Suprapubic skin (tissue), 4 donors: ENCODE data around the gene ASB18. TPM values are rescaled to one million over a fixed set of nuclear protein-coding genes. Genes with fewer than 3 reads are reported as not detected.
"Not testable (repeated sequence)": the region's sequence is repeated elsewhere in the genome, so short reads cannot be mapped to it uniquely, and the experiment has no call there.

ENCODE experiments used
- DNase-seq, 2 donors: peaks; one replicate each; pipeline ENCODE4 v3.0.0-alpha.2; 2019; ENCODE audit warnings: low spot score in 2 of 2
- H3K27ac ChIP-seq: fragments of 200-600 bp; sonication (generic); one replicate; pipeline ENCODE4 v1.5.1; 2019
- H3K27me3 ChIP-seq: fragments of 200-600 bp; sonication (generic); one replicate; pipeline ENCODE4 v1.5.1; 2019
- H3K36me3 ChIP-seq: fragments of 200-600 bp; sonication (generic); one replicate; pipeline ENCODE4 v1.5.1; 2019
- H3K4me1 ChIP-seq: fragments of 200-600 bp; sonication (generic); one replicate; pipeline ENCODE4 v1.5.1; 2019
- H3K4me3 ChIP-seq: fragments of 200-600 bp; sonication (generic); one replicate; pipeline ENCODE4 v1.5.1; 2019; ENCODE audit warnings: mild to moderate bottlenecking
- H3K9me3 ChIP-seq: fragments of 200-600 bp; sonication (generic); one replicate; pipeline ENCODE4 v1.5.1; 2019
- EP300 ChIP-seq: sonication (generic); formaldehyde crosslinking; IDR thresholded peaks from one replicate; pipeline ENCODE4 v1.6.1; 2017; ENCODE audit warnings: antibody characterized with exemption
- POLR2A ChIP-seq, 2 donors: fragments of 450-650 bp; IDR thresholded peaks; one replicate each; pipeline ENCODE4 v1.6.1; 2017; ENCODE audit warnings: antibody characterized with exemption in 2 of 2, mild to moderate bottlenecking in 2 of 2, moderate library complexity in 2 of 2
- POLR2AphosphoS5 ChIP-seq, 3 donors: sonication (generic); formaldehyde crosslinking; IDR thresholded peaks; one replicate each; pipeline ENCODE4 v1.6.1; 2017; ENCODE audit warnings: antibody characterized with exemption in 3 of 3
- WGBS: methylation state at CpG from one replicate; pipeline ENCODE4 v1.1.5; 2018; 5-methylcytosine and 5-hydroxymethylcytosine counted together
- total RNA-seq, 4 donors: library from RNA; depleted of rRNA; stranded (reverse); fragments of >200 nt; gene quantifications; one replicate each; pipeline ENCODE4 v1.1.0, GENCODE V29; 2016
- TF ChIP-seq, protein P1 (sequence below), 2 donors: fragments of 200-600 bp in 1 of 2; fragments of 450-650 bp in 1 of 2; sonication (generic) in 1 of 2; IDR thresholded peaks; one replicate each; pipeline ENCODE4 v1.5.1; 2016 to 2019; ENCODE audit warnings: antibody characterized with exemption in 2 of 2, mild to moderate bottlenecking in 1 of 2, moderate library complexity in 1 of 2

Gene ASB18
- total RNA-seq, 4 donors from 2014 or later, result 0.13 TPM; not detected in 3

DNA sequence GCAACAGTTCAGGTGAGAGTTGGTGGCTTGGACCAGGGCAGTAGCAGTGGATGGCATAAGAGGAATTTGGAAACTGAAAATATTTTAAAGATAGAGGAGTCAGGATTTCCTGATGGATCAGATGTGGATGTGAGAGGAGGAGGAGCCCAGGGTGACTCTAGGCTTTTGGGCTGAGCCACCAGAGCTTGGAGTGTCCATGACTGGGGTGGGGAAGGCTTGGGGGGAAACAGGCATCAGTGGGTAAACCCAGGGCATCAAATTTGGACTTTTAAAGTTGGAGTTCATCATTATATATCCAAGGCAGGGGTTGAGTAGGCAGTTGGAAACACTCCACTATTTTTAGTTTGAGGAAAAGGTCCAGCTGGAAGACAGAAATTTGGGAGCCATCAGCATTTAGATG lies 27.3 kb upstream of the ASB18 start:
- H3K27ac ChIP-seq, result no peak overlapping the region
- no peak for DNase-seq
- no peaks in the 10 kb centered on the region for H3K4me1 ChIP-seq
- no peak overlapping the region for H3K4me3 ChIP-seq
- H3K36me3 ChIP-seq, result no peaks in the 10 kb centered on the region
- H3K27me3 ChIP-seq, result peaks cover 35% of the 10 kb centered on the region
- no peak for TF ChIP-seq POLR2A (IDR thresholded peaks at IDR 0.05)
- TF ChIP-seq EP300, result no peak
- TF ChIP-seq, protein P1, sequence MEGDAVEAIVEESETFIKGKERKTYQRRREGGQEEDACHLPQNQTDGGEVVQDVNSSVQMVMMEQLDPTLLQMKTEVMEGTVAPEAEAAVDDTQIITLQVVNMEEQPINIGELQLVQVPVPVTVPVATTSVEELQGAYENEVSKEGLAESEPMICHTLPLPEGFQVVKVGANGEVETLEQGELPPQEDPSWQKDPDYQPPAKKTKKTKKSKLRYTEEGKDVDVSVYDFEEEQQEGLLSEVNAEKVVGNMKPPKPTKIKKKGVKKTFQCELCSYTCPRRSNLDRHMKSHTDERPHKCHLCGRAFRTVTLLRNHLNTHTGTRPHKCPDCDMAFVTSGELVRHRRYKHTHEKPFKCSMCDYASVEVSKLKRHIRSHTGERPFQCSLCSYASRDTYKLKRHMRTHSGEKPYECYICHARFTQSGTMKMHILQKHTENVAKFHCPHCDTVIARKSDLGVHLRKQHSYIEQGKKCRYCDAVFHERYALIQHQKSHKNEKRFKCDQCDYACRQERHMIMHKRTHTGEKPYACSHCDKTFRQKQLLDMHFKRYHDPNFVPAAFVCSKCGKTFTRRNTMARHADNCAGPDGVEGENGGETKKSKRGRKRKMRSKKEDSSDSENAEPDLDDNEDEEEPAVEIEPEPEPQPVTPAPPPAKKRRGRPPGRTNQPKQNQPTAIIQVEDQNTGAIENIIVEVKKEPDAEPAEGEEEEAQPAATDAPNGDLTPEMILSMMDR (IDR thresholded peaks at IDR 0.05), result no peak
- TF ChIP-seq POLR2AphosphoS5 (IDR thresholded peaks at IDR 0.05), result no peak
- no peaks in the 10 kb centered on the region for H3K9me3 ChIP-seq

DNA sequence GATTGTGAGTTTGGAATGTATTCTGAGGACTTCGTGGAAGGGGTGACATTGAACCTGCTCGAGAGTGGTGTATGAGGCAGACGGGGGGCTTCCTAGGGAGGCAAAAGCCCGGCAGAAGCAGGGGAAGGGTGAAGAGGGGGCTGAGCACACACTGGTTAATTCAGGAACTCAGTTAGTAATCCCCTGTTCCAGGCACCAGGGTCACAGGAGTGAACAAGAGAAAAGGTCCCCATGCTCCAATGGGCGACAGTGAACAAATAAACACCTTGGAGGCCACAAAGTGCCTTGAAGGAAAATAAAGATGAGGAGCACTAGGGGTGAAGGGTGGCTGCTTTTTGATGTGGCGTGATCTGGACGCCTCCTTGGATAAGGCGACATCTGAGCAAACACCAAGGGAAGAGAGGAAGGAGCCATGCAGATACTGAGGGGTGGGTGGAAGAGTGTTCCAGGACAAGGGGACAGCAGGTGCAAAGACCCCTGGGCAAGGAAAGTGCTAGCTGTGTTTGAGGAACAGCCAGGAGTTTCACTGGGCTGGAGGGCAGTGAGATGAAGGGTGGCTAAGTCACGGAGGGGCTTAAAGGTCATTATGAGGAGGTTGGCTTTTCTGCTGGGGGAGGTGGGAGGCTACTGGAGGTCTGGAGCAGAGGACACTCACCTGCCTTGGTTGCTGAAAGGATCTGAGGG lies 26.7 kb upstream of the ASB18 start:
- WGBS, result 81% methylated on average over 9 of the region's 9 CpGs
- no peaks in the 10 kb centered on the region for H3K4me1 ChIP-seq
- H3K36me3 ChIP-seq, result no peaks in the 10 kb centered on the region
- peaks cover 35% of the 10 kb centered on the region for H3K27me3 ChIP-seq
- no peak overlapping the region for H3K27ac ChIP-seq
- H3K4me3 ChIP-seq, result no peak overlapping the region
- DNase-seq, result no peak
- H3K9me3 ChIP-seq, result no peaks in the 10 kb centered on the region
- TF ChIP-seq POLR2A (IDR thresholded peaks at IDR 0.05), result no peak
- no peak for TF ChIP-seq EP300
- TF ChIP-seq POLR2AphosphoS5 (IDR thresholded peaks at IDR 0.05), result no peak
- TF ChIP-seq, protein P1 (IDR thresholded peaks at IDR 0.05), result no peak

DNA sequence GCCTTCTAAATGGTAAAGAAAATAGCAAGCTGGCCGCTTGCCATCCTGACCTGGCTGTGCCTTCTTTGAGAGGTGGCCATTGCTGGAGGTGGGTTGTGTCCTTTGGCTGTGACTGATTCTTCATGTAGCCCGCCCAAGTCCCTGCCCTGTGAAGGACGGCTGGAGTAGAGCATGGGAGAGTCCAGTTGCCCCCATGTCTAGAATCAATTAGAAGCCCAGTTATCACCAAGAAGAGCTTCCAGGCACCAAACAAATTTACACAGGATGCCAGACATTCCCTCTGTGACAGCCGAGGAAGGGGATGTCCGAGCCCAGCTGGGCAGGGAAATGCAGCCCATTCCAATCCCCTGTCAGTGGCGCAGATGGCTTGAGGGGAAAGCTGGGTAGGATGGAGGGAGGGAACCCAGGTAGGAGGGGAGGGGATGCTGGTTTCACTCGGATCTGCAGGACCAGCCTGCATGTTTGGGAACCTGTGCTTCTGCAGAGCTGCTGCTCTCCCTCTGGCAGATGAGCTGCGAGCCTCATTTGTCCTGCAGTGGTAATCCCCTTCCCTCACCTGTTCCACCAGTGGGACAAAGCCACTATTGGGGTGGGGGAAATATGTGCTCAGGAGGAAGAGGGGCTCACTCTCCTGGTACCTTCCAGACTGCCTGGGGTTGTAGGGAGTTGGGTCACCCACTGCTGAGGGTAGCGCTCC lies 25.7 kb upstream of the ASB18 start:
- 47% methylated on average over 8 of the region's 9 CpGs for WGBS
- no peaks in the 10 kb centered on the region for H3K4me1 ChIP-seq
- no peaks in the 10 kb centered on the region for H3K36me3 ChIP-seq
- H3K27me3 ChIP-seq, result peaks cover 37% of the 10 kb centered on the region
- no peak for DNase-seq
- H3K4me3 ChIP-seq, result no peak overlapping the region
- TF ChIP-seq EP300 (no peak), POLR2A (IDR thresholded peaks at IDR 0.05) (no peak), POLR2AphosphoS5 (IDR thresholded peaks at IDR 0.05) (no peak)
- TF ChIP-seq, protein P1 (IDR thresholded peaks at IDR 0.05), result no peak
- no peaks in the 10 kb centered on the region for H3K9me3 ChIP-seq
- H3K27ac ChIP-seq, result no peak overlapping the region

DNA sequence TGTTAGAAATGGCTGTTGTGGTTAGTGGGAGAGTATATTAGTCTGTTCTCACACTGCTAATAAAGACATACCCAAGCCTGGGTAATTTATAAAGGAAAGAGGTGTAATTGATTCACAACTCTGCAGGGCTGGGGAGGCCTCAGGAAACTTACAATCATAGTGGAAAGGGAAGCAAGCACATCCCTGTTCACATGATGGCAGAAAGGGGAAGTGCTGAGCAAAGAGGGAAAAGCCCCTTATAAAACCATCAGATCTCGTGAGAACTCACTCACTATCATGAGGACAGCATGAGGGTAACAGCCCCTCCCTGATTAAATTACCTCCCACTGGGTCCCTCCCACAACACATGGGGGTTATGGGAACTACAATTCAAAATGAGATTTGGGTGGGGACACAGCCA lies 24.2 kb upstream of the ASB18 start:
- 27% methylated on average over 1 of the region's 1 CpG for WGBS
- H3K27me3 ChIP-seq, result peaks cover 37% of the 10 kb centered on the region
- H3K4me1 ChIP-seq, H3K4me3 ChIP-seq, H3K36me3 ChIP-seq, DNase-seq, H3K27ac ChIP-seq, H3K9me3 ChIP-seq: not testable (repeated sequence)

DNA sequence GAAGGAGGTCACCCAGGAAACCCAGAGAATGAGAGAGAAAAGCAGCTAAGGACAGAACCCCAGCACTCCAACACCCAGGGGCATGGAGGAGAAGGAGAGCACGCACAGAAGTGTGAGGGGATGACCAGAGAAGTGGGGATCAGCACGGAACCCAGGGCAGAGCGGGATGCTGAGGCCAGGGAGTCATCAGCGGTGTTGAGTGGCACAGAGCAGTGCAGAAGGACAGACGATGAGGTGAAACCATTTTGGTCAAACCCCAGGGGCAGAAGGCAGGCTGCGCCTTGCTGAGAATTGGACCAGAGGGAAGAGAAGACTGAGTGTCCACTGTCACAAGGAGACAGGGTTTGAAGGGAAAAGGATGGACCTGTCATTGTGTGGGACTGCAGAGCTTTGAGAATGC lies 23.4 kb upstream of the ASB18 start:
- Histone ChIP-seq H3K4me1 (no peaks in the 10 kb centered on the region), H3K4me3 (no peak overlapping the region), H3K9me3 (no peaks in the 10 kb centered on the region), H3K27me3 (peaks cover 32% of the 10 kb centered on the region), H3K27ac (no peak overlapping the region), H3K36me3 (no peaks in the 10 kb centered on the region)
- DNase-seq, result no peak
- 92% methylated on average over 6 of the region's 6 CpGs for WGBS
- no peak for TF ChIP-seq POLR2AphosphoS5 (IDR thresholded peaks at IDR 0.05)
- TF ChIP-seq, protein P1 (IDR thresholded peaks at IDR 0.05), result no peak
- TF ChIP-seq POLR2A (IDR thresholded peaks at IDR 0.05), result no peak
- TF ChIP-seq EP300, result no peak
